Endothelial cell of umbilical vein (primary cell): ENCODE results near the gene TNFSF12. TPM values are rescaled to one million over a fixed set of nuclear protein-coding genes. Genes with fewer than 3 reads are reported as not detected.

Experiments used
- BruUV-seq: library from RNA; stranded (reverse); fragments of 400-500 nt; replicated peaks from 2 replicates; lab custom pipeline; 2021; lab: Mats Ljungman, UMichigan
- CTCF ChIA-PET: fragments of 300-600, 350-600 bp; sonication (Branson Sonifier 250); formaldehyde crosslinking; loops from one replicate; lab custom pipeline; 2021; ENCODE audit warnings: antibody characterized with exemption, inconsistent platforms; lab: Charles Lee
- POLR2A ChIA-PET: fragments of 300-600, 350-600 bp; sonication (Branson Sonifier 250); formaldehyde crosslinking; loops from one replicate; lab custom pipeline; 2021; ENCODE audit warnings: antibody characterized with exemption, inconsistent platforms; lab: Charles Lee
- DNase-seq: peaks from one replicate; pipeline ENCODE4 v3.0.0-alpha.2; 2011; ENCODE audit warnings: low read depth, low spot score
- FAIRE-seq: peaks from 2 replicates; lab custom pipeline; 2011; peaks lifted over from hg19 to GRCh38; lab: Jason Lieb, UNC
- H2AFZ ChIP-seq: 2 replicates; pipeline ENCODE4 v1.6.0; 2012; ENCODE audit warnings: low read depth, low read length, control low read depth, inconsistent platforms
- H3K27ac ChIP-seq: 2 replicates; pipeline ENCODE4 v1.5.1; 2011; ENCODE audit warnings: low read depth, mild to moderate bottlenecking, control low read depth, low read length, moderate library complexity; ENCODE audit not compliant: insufficient read depth
- H3K27me3 ChIP-seq, 2 experiments: 2 replicates each; pipeline versions ENCODE4 v1.6.0 to v1.6.1; 2011; ENCODE audit warnings: low read length in 2 of 2, mixed read lengths in 1 of 2; ENCODE audit not compliant: control insufficient read depth in 2 of 2, insufficient read depth in 2 of 2
- H3K36me3 ChIP-seq, 2 experiments: 2 replicates in 1 of 2; 3 replicates in 1 of 2; pipeline ENCODE4 v1.5.1; 2011; ENCODE audit warnings: low read length in 2 of 2, mild to moderate bottlenecking in 1 of 2, moderate library complexity in 1 of 2; ENCODE audit not compliant: control insufficient read depth in 2 of 2, insufficient read depth in 2 of 2; ENCODE audit errors: extremely low read depth in 1 of 2
- H3K4me1 ChIP-seq: 3 replicates; pipeline ENCODE4 v1.5.1; 2011; ENCODE audit warnings: mild to moderate bottlenecking, low read length; ENCODE audit not compliant: control insufficient read depth, insufficient read depth; ENCODE audit errors: extremely low read depth
- H3K4me2 ChIP-seq: 2 replicates; pipeline ENCODE4 v1.6.1; 2011; ENCODE audit warnings: low read length, control low read depth, mixed read lengths; ENCODE audit not compliant: insufficient read depth
- H3K4me3 ChIP-seq, 3 experiments: fragments of 200-600 bp in 1 of 3; sonication (generic), shearing (Covaris generic) in 1 of 3; replicated peaks in 1 of 3; 2 replicates each; pipeline ENCODE4 v1.5.1; 2011 to 2016; ENCODE audit warnings: control low read depth in 3 of 3, low read length in 3 of 3, mild to moderate bottlenecking in 2 of 3, inconsistent platforms in 1 of 3, low read depth in 1 of 3, moderate library complexity in 1 of 3; ENCODE audit not compliant: insufficient read depth in 1 of 3
- H3K79me2 ChIP-seq: 2 replicates; pipeline ENCODE4 v1.6.0; 2012; ENCODE audit warnings: low read length, inconsistent platforms; ENCODE audit not compliant: control insufficient read depth, insufficient read depth
- H3K9ac ChIP-seq: replicated peaks from 2 replicates; pipeline ENCODE3; 2011; ENCODE audit warnings: low read length, control low read depth; ENCODE audit not compliant: insufficient read depth; ENCODE audit errors: extremely low read depth
- H3K9me1 ChIP-seq: replicated peaks from 3 replicates; pipeline ENCODE4 v1.6.0; 2011; ENCODE audit warnings: mild to moderate bottlenecking, low read length; ENCODE audit not compliant: control insufficient read depth, insufficient read depth; ENCODE audit errors: extremely low read depth
- H3K9me3 ChIP-seq: replicated peaks from 2 replicates; pipeline ENCODE4 v1.5.1; 2012; ENCODE audit warnings: low read length, inconsistent platforms; ENCODE audit not compliant: control insufficient read depth, insufficient read depth
- H4K20me1 ChIP-seq: replicated peaks from 2 replicates; pipeline ENCODE3; 2011; ENCODE audit warnings: mild to moderate bottlenecking, low read length; ENCODE audit not compliant: control insufficient read depth, insufficient read depth; ENCODE audit errors: extremely low read depth
- EZH2 ChIP-seq: IDR thresholded peaks from 2 replicates; pipeline ENCODE4 v1.6.1; 2012; ENCODE audit warnings: borderline replicate concordance, low read depth, mild to moderate bottlenecking, moderate library complexity, low read length, inconsistent platforms; ENCODE audit not compliant: severe bottlenecking
- FOS ChIP-seq: IDR thresholded peaks from 2 replicates; pipeline ENCODE4 v1.6.1; 2011; ENCODE audit warnings: mild to moderate bottlenecking, low read length, moderate library complexity, borderline replicate concordance; ENCODE audit not compliant: insufficient read depth
- GATA2 ChIP-seq: IDR thresholded peaks from 2 replicates; pipeline ENCODE4 v1.7.0; 2011; ENCODE audit warnings: low read depth, mild to moderate bottlenecking, moderate library complexity, mixed read lengths, low read length; ENCODE audit not compliant: insufficient read length, insufficient read depth
- JUN ChIP-seq: IDR thresholded peaks from 2 replicates; pipeline ENCODE4 v1.6.1; 2011; ENCODE audit warnings: borderline replicate concordance, low read depth; ENCODE audit not compliant: insufficient read length, insufficient read depth
- MAX ChIP-seq: IDR thresholded peaks from 2 replicates; pipeline ENCODE4 v1.6.1; 2011; ENCODE audit not compliant: insufficient read depth, insufficient read length
- MYC ChIP-seq: IDR thresholded peaks from one replicate; pipeline ENCODE4 v1.6.1; 2011; ENCODE audit warnings: mild to moderate bottlenecking, low read depth, low read length
- POLR2A ChIP-seq: IDR thresholded peaks from 2 replicates; pipeline ENCODE4 v1.6.1; 2012; ENCODE audit warnings: low read depth, mild to moderate bottlenecking, control low read depth, low read length
- POLR2AphosphoS5 ChIP-seq: IDR thresholded peaks from 2 replicates; pipeline ENCODE4 v1.6.1; 2012; ENCODE audit warnings: low read depth, mild to moderate bottlenecking, control low read depth, low read length, moderate library complexity; ENCODE audit not compliant: insufficient read depth
- dilution Hi-C: fragments of 300-500 bp; cut with MboI; formaldehyde crosslinking; loops from one replicate; pipeline ENCODE4 v1.15.0; 2019; ENCODE audit warnings: low sequenced_read_pairs; ENCODE audit not compliant: extremely low pct_ligation_motif_present
- intact Hi-C: fragments of 100-400 bp; cut with micrococcal nuclease; formaldehyde crosslinking; loops from one replicate; pipeline ENCODE4 v1.10.0; 2022
- polyA plus RNA-seq, 4 experiments: library from polyadenylated mRNA; depleted of rRNA in 3 of 4; stranded (reverse) in 3 of 4; unstranded in 1 of 4; fragments of >200 nt; gene quantifications; 2 replicates each; pipeline versions ENCODE4 v1.2.1 to v1.2.3, GENCODE V29; 2011 to 2012; ENCODE audit warnings: missing spikeins in 1 of 4
- total RNA-seq: library from RNA; stranded (reverse); gene quantifications from 2 replicates; pipeline ENCODE4 v1.2.3, GENCODE V29; 2021
- TF ChIP-seq, protein P1 (sequence below), 2 donors: IDR thresholded peaks; 1 replicate in 1 of 2; 2 replicates in 1 of 2; pipeline ENCODE4 v1.5.1; 2011; ENCODE audit warnings: low read length in 2 of 2, mild to moderate bottlenecking in 2 of 2, moderate library complexity in 2 of 2, control low read depth in 1 of 2, inconsistent platforms in 1 of 2, low read depth in 1 of 2; ENCODE audit not compliant: insufficient read depth in 1 of 2; ENCODE audit errors: extremely low read depth in 1 of 2

TNFSF12 gene
- total and polyA plus RNA-seq, 2 donors (not counting 3 experiments of a cell fraction or from before 2014, with no cell fraction given), result 28.4 to 39.4 TPM

DNA sequence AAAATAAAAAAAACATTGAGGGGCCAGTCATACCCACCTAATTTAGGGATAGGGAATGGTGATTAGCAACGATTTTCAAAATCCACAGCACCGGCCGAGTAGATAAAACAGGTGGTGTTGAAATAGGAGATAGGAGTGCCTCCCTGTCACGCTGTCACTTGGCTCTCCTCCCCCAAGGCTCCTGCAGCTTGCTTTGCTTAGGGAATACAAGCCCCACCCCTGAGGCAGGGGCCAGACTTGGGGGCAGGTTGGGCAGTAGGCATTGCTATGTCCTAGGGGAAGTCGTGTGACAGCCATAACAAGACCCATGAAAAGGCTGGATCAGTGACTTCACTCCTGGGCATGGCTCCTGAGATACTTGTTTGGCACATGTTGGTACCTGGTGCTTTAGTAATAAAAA is 38.9 kb upstream of the TNFSF12 start:
- dilution Hi-C loops (no loop called here), intact Hi-C loops (no loop called here)
- TF ChIP-seq MAX (no peak), POLR2A (no peak), EZH2 (no peak), GATA2 (no peak), FOS (no peak), JUN (no peak), POLR2AphosphoS5 (no peak), MYC (no peak)
- TF ChIP-seq, protein P1, sequence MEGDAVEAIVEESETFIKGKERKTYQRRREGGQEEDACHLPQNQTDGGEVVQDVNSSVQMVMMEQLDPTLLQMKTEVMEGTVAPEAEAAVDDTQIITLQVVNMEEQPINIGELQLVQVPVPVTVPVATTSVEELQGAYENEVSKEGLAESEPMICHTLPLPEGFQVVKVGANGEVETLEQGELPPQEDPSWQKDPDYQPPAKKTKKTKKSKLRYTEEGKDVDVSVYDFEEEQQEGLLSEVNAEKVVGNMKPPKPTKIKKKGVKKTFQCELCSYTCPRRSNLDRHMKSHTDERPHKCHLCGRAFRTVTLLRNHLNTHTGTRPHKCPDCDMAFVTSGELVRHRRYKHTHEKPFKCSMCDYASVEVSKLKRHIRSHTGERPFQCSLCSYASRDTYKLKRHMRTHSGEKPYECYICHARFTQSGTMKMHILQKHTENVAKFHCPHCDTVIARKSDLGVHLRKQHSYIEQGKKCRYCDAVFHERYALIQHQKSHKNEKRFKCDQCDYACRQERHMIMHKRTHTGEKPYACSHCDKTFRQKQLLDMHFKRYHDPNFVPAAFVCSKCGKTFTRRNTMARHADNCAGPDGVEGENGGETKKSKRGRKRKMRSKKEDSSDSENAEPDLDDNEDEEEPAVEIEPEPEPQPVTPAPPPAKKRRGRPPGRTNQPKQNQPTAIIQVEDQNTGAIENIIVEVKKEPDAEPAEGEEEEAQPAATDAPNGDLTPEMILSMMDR (IDR thresholded peaks at IDR 0.05; ENCODE audit: extremely low read depth in 1 of 2, insufficient read depth in 1 of 2, low read depth in 1 of 2, low read length in 2 of 2), result no peak
- CTCF ChIA-PET, result interaction anchor here (0.9 to 3.5 kb wide), 3 partner anchors 49 to 79 kb away, joined by 3 to 29 read pairs (median 5); partner anchors contain the start of genes SENP3 and TNFSF13
- no peak for DNase-seq
- Histone ChIP-seq H4K20me1 (no peaks in the 10 kb centered on the region), H3K9me3 (no peaks in the 10 kb centered on the region), H3K27ac (no peak overlapping the region), H3K9ac (no peak overlapping the region), H3K4me3 (no peak overlapping the region), H3K4me2 (no peak overlapping the region), H3K4me1 (no peaks in the 10 kb centered on the region), H2AFZ (no peak overlapping the region), H3K9me1 (no peaks in the 10 kb centered on the region), H3K36me3 (peaks cover 22 to 63% of the 10 kb centered on the region in 2 experiments), H3K27me3 (no peaks in the 10 kb centered on the region), H3K79me2 (no peaks in the 10 kb centered on the region)
- no TSS peak for BruUV-seq
- POLR2A ChIA-PET, result no interaction called here
- no peak for FAIRE-seq
